Measurements from ENCODE around the gene DNAJB2.
A peak's percentile ranks its signal among the peaks of the same experiment; 100 is the strongest.
"Not testable (repeated sequence)": the region's sequence is repeated elsewhere in the genome, so short reads cannot be mapped to it uniquely, and the experiment has no call there.

The DNAJB2 gene

DNA sequence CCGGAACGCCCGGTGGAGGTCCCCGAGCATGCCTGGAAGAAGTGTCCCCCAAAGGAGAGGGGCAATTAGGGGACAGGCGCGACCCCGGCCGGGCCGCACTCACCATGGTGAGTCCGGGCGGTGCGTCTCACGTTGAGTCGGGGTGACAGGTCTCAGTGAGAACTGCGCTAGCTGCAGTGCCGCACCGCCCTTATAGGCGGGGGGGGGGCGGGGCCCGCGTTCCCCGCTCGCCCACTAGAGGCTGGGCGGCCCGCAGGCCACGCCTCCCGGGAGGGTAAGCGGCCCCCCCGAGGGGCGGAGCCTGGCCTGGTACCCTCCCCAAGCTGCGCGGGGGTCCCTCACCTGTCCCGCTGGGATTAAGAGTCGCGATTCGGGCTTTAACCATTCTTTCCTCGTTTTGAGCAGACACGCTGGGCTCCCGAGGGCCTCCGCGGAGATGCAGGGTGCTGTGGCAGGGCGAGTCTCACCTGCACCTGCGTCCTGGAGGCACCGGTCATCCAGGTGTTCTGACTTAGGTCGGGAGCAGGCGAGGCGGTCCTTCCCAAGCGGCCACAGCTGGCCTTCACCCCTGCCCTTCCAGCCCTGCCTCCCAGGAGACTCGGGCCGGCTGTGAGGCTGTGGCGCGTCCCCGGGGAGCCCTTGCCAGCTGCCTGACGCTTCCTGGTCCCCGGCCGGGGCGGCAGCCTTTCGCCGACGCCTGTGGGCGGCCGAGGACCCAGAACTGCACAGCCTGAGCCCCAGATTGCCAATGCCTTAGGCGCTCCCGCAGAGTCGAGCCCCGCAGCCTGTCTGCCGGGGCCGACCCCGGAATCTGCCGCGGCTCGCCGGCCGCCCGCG is 25.2 kb upstream of the DNAJB2 start, which contains the start of gene TUBA4A:
Gene TUBA4A, minus strand, starts transcription at position 166 of the 837 bp plus-strand sequence. Its CDS starts 60 bp downstream, at position 106.
- H3K27ac ChIP-seq (replicated peaks), result peak within 1 kb of the TSS; percentile 74
- peak within 1 kb of the TSS; percentile 79 for H3K4me3 ChIP-seq (replicated peaks; ENCODE audit: insufficient read depth, low read length)
- no peaks in the 10 kb centered on the region for H3K27me3 ChIP-seq (ENCODE audit: insufficient read depth, poor library complexity, severe bottlenecking)
- peak; percentile 80 for DNase-seq (ENCODE audit: low read depth in 1 of 2, low spot score in 1 of 2)
- TF ChIP-seq GABPA (IDR thresholded peaks at IDR 0.05; ENCODE audit: low read depth) (no peak), POLR2AphosphoS5 (IDR thresholded peaks at IDR 0.05; ENCODE audit: low read depth) (peak; percentile 89)
- TF ChIP-seq, protein P1, sequence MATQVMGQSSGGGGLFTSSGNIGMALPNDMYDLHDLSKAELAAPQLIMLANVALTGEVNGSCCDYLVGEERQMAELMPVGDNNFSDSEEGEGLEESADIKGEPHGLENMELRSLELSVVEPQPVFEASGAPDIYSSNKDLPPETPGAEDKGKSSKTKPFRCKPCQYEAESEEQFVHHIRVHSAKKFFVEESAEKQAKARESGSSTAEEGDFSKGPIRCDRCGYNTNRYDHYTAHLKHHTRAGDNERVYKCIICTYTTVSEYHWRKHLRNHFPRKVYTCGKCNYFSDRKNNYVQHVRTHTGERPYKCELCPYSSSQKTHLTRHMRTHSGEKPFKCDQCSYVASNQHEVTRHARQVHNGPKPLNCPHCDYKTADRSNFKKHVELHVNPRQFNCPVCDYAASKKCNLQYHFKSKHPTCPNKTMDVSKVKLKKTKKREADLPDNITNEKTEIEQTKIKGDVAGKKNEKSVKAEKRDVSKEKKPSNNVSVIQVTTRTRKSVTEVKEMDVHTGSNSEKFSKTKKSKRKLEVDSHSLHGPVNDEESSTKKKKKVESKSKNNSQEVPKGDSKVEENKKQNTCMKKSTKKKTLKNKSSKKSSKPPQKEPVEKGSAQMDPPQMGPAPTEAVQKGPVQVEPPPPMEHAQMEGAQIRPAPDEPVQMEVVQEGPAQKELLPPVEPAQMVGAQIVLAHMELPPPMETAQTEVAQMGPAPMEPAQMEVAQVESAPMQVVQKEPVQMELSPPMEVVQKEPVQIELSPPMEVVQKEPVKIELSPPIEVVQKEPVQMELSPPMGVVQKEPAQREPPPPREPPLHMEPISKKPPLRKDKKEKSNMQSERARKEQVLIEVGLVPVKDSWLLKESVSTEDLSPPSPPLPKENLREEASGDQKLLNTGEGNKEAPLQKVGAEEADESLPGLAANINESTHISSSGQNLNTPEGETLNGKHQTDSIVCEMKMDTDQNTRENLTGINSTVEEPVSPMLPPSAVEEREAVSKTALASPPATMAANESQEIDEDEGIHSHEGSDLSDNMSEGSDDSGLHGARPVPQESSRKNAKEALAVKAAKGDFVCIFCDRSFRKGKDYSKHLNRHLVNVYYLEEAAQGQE (IDR thresholded peaks at IDR 0.05; ENCODE audit: insufficient replicate concordance, low read depth), result peak; percentile 30

DNA sequence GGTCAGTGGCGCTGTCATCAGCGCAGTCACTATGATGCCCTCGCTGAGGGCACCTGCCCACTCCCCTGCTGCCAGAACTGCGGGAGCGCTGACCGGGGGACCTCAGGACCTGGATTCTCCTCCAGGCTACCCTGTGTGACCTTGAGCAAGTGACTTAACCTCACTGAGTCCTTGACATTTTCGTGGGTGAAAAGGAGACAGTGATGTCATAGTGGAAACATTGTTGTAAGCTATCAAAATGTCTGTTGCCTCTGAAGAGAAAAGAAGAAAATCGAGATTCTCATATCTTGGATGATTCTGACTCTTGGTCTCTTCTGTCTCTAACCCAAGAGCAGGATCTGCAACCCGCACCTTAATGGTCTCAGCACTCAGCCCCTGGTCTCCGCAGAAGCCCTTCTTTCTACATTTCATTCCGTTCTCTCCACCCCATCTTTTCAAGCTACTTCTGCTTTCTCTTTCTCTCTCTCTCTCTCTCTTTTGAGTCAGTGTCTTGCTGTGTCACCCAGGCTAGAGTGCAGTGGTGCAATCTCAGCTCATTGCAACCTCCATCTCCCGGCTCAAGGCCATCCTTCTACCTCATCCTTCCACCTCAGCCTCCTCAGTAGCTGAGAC is 24.5 kb upstream of the DNAJB2 start:
- TF ChIP-seq, protein P1 (IDR thresholded peaks at IDR 0.05; ENCODE audit: insufficient replicate concordance, low read depth), result no peak
- TF ChIP-seq POLR2AphosphoS5 (IDR thresholded peaks at IDR 0.05; ENCODE audit: low read depth), result no peak
- TF ChIP-seq SPI1 (IDR thresholded peaks at IDR 0.05; ENCODE audit: borderline replicate concordance, low read depth), result peak; percentile 57; the same call in 1 of the 2 replicates
- TF ChIP-seq, protein P2, sequence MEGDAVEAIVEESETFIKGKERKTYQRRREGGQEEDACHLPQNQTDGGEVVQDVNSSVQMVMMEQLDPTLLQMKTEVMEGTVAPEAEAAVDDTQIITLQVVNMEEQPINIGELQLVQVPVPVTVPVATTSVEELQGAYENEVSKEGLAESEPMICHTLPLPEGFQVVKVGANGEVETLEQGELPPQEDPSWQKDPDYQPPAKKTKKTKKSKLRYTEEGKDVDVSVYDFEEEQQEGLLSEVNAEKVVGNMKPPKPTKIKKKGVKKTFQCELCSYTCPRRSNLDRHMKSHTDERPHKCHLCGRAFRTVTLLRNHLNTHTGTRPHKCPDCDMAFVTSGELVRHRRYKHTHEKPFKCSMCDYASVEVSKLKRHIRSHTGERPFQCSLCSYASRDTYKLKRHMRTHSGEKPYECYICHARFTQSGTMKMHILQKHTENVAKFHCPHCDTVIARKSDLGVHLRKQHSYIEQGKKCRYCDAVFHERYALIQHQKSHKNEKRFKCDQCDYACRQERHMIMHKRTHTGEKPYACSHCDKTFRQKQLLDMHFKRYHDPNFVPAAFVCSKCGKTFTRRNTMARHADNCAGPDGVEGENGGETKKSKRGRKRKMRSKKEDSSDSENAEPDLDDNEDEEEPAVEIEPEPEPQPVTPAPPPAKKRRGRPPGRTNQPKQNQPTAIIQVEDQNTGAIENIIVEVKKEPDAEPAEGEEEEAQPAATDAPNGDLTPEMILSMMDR (IDR thresholded peaks at IDR 0.05; ENCODE audit: insufficient read depth, low read length), result no peak
- TF ChIP-seq GABPA (IDR thresholded peaks at IDR 0.05; ENCODE audit: low read depth), result no peak
- peak overlapping the region; percentile 79 for H3K4me3 ChIP-seq (replicated peaks; ENCODE audit: insufficient read depth, low read length)
- peak in 1 of 2 experiments; percentile 80 for DNase-seq (ENCODE audit: low read depth in 1 of 2, low spot score in 1 of 2)
- no peaks in the 10 kb centered on the region for H3K27me3 ChIP-seq (ENCODE audit: insufficient read depth, poor library complexity, severe bottlenecking)
- peak overlapping the region; percentile 23 for H3K27ac ChIP-seq (replicated peaks)

DNA sequence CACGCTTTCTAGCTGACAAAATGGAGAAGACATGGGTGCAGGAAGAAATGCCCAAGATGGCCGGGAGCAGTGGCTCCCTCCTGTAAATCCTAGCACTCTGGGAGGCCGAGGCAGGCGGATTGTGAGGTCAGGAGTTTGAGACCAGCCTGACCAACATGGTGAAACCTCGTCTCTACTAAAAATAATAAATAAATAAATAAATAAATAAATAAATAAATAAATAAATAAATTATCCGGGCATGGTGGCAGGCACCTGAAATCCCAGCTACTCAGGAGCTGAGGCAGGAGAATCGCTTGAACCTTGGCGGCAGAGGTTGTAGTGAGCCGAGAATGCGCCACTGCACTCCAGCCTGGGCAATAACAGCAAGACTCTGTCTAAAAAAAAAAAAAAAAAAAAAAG is 20.2 kb upstream of the DNAJB2 start:
- not testable (repeated sequence) for H3K4me3 ChIP-seq (replicated peaks; ENCODE audit: insufficient read depth, low read length); H3K27ac ChIP-seq (replicated peaks); DNase-seq (ENCODE audit: low read depth in 1 of 2, low spot score in 1 of 2); H3K27me3 ChIP-seq (ENCODE audit: insufficient read depth, poor library complexity, severe bottlenecking)

GRCh38 chr2:219261024-219261855 is 17.9 kb upstream of the DNAJB2 start:
- TF ChIP-seq, protein P1 (IDR thresholded peaks at IDR 0.05; ENCODE audit: insufficient replicate concordance, low read depth), result no peak
- TF ChIP-seq, protein P2 (IDR thresholded peaks at IDR 0.05; ENCODE audit: insufficient read depth, low read length), result no peak
- no peak for TF ChIP-seq GABPA (IDR thresholded peaks at IDR 0.05; ENCODE audit: low read depth)
- no peak for TF ChIP-seq POLR2AphosphoS5 (IDR thresholded peaks at IDR 0.05; ENCODE audit: low read depth)
- TF ChIP-seq SPI1 (IDR thresholded peaks at IDR 0.05; ENCODE audit: borderline replicate concordance, low read depth), result no peak
- H3K27me3 ChIP-seq (ENCODE audit: insufficient read depth, poor library complexity, severe bottlenecking), result no peaks in the 10 kb centered on the region
- no peak overlapping the region for H3K27ac ChIP-seq (replicated peaks)
- no peak overlapping the region for H3K4me3 ChIP-seq (replicated peaks; ENCODE audit: insufficient read depth, low read length)
- DNase-seq (ENCODE audit: low read depth in 1 of 2, low spot score in 1 of 2), result no peak
